AML-193 (cell line): ENCODE measurements around the gene GAS2L3.
"Not testable (repeated sequence)": the region's sequence is repeated elsewhere in the genome, so short reads cannot be mapped to it uniquely, and the experiment has no call there.

Experiments
- DNase-seq, 2 experiments: peaks; one replicate each; lab custom pipeline; 2025; lab: John Stamatoyannopoulos, UW

GAS2L3 gene

DNA sequence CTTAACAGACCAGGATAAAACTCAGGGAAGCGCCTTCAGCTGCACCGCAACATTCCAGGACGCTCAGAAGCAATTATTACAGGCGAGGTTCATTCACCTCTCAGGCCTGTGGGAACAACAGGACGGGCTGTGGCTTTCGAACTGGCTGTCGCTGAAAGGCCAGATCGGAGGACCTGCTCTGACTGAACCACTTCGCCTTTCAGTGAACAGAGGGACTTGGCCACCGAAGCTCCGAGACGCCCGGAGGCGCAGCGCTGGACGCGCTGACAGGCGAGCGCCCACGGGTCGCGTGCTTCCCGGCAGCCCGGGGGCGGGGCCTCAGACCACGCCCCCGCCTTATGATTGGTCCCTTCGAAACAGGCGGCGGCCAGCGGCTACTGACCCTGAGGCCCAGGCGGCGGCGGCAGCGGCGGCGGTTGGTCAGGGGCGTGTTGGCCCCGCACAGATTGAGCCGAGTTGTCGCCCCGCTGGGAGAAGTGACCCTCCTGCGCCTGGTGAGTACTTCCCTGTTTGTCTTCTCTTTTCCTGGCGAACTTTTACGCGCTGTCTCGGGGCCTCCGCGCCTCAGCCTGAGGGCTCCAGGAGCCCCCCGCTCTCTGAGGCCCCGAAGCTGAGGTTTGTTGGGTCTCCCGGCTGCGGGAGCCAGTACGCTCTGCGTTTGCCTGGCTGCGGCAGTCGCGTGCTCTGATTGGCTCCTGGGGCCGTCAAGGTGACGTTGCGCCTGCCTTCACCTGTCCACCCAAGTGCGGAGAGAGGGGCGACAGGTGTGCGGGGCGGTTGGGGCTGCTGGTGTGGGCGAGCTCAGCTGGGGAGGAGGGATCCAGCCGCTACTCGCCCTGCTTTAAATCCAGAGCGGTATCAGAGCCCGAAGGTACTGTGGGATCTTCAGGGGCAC is at the start of gene GAS2L3:
Gene GAS2L3, plus strand, starts transcription at position 393 of the 895 bp plus-strand sequence. CDS start 21,221 bp downstream, outside the sequence.
- no peak for DNase-seq

DNA sequence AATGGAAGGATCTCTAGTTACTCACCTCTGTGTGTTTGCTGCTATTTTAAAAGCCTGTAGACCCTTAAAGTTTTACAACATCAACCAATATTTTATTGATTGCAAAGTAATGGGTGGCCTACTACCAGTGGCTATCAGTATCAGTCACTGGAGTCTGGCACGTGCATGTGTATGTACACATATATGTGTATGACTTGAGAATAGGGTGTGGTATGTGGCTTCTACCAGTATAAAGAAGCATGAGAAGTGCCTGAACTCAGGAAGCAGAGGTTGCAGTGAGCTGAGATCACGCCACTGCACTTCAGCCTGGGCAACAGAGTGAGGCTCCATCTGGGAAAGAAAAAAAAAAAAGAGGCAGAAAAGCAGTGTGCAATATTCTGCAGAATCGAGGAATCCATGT is 45.5 kb upstream of the GAS2L3 start:
- DNase-seq, result no peak

DNA sequence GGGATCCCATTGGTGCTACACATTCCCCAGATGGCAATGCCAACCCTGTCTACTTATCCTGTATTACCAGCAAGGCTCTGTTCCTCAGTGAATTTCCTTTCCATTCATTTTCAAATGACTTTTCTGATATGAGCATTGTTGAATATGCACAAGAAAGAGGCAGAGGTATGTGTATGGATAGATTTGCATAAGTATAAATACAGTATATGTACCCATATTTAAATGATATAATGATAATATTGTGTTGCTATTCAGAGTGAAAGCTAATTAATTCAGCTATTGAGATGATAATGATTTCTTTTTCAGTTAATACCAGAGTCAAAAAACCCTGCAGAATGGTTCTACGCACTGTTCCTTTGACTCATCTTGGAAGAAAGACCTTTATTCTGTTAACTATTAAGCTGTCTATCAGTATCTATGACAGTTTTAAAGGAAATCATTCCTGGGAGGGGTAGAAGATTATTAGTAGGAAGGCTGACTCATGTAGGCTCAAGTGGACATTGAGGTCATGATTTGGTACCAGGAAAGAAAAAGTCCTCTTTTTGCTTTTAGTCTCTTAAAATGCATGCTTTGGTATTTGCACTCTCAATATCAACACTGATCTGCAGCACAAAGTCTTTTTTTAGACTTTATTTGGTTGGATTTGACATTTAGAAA is 44.9 kb upstream of the GAS2L3 start:
- no peak for DNase-seq

DNA sequence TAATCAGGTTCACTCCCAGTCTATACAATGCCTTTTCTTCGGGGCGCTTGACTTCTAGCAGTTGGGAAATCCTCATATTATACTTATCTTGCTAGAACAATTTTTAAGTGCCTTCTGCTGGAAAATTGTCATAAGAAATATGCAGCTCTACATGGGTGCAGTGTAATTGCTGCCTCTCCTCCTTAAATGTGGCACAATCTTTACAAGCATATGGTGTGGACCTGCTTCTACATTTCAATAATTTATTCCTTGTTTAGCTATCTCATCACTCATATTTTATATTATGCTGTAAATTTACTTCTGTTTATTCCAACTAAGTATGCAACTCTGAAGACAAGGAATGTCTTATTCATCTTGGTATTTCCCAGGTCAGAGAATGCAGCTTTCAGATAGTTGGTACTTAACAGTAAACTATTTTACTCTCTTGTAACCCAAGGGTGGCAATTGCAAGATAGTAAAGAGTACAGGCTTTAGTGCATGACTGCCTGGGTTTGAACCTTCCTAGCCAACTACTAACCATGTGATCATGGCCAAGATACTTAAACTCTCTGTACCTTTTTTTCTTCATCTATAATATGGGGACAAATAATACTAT is 43.6 kb upstream of the GAS2L3 start:
- DNase-seq, result no peak

DNA sequence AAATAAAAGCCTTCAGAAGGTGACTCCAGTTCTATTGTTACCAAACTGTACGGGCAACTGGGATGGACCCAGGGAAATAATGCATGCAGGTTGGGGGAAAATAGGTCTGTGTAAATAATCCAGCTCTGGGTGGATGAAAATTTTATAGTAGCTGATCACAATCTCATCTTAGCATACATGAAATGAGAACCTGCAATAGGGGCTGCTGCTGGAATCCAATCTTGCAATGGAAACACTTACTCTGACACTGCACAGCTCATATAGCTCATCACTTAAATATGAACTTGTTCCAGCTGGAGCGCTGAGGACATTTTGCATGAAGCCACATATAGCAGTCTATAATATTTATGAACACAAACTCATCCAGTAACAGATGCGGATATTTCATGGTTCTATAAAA is 40.1 kb upstream of the GAS2L3 start:
- no peak for DNase-seq

DNA sequence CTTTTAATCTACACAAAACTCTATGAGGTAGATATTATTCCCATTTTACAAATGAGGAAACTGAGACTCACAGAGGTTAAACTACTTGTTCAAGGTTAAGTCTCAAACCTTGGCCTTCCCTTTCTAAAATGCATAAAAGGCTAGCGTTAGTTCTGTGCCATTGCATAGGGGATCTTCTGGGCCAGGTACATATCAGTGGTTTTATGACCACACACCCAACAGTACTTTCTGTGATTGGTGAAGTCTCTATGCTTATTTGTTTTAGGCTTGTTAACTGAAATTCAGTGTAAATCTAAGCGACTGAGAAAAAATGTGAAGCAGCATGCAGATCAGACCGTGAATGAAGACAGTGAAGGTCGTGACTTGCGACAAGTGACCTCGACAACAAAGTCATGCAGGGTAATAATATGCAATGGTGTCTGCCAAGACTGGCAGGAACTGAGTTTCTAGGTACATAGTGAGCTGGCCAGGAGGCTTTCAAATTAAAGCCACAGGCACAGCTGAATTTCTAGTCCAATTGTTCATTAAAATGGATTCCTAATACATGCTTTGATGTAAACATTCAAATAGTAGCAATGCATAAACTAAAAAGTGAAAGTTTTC is 38.8 kb upstream of the GAS2L3 start:
- no peak for DNase-seq

DNA sequence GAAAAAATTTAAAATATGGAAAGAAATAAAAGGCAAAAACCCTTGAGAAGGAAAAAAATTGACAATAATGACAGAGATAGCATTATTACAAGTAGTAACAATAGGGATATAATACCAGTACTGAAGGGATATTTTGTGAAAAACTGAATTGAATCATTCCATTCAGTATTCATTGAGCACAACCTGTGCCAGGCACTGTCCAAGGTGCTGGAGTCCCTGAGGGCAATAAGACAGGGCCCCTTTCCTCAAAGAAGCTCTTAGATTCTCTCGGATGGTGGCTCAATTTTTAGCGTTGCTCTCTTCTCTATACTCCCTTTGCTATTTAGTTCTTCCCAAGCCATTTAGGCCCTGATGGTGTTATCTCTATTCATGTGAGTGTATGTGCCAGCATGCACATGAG is 34.3 kb upstream of the GAS2L3 start:
- no peak for DNase-seq

DNA sequence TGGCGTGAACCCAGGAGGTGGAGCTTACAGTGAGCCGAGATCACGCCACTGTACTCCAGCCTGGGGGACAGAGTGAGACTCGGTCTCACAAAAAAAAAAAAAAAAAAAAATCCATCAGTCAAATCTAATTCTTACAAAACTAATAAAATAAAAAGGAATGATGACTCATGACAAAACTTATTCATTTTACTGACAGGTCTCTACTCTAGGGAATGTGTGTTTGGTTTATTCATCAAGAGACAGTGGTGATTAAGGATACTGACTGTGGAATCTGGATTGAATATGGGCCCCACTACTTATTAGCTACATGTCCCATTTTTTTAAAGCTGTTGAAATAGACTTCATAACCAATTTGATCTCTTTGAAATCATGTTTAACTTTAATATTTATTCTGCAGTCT is 29.3 kb upstream of the GAS2L3 start:
- no peak for DNase-seq

DNA sequence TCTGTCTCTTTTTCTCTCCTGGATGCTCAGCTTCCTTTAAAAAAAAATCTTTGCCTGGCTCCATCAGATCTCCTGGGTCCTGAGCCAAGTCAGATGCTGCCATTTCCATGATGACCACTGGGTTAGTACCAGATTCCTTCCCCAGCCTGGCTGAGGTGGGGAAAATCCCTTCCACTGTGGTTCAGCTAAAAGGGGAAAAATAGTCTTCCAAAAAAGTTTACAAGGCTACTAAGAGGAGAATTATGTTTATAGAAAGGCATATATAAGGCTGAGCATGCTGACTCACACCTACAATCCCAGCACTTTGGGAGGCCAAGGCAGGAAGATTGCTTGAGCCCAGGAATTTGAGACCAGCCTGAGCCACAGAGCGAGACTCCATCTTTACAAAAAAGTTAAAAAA is 28.4 kb upstream of the GAS2L3 start:
- no peak for DNase-seq

DNA sequence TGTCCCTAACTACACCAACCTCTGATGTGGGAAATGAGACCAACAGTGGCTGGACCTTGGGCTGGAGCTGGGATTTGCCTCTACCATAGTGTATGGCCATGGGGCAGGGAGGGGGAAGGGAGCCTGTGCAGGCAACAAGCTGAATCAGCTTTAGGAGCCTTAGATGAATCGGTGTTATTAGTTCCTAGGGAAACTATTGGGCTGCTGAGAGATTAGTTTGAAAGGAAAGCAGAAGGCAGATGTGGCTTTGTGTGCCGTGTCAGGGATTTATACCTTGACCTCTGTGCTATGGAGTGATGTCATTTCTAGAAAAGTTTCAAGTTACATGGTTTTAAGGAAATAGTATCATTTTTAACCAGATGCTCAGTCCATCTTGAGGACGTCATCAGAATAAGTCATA is 19.5 kb upstream of the GAS2L3 start:
- DNase-seq, result no peak

DNA sequence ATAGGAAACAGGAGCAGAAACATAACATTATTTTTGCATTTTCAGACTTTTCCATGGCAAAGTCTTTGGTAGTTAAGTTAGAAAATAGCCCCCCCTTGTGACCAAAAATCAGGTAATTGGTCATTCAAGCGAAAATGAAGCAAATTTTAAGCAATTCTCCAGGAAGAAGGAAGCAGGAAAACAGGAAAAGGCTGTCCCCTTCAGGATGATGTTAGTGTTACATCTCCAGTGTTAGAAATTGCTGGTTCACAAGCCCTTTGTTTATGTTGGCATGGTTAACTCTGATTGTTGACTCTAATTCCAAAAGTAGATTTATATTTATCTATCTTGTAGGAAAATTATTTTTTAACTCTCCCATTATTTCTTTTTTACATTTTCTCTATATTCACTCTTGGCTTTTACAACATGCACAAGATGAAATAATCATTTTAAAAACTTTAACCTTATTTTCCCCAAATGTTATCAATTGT is 18.8 kb upstream of the GAS2L3 start:
- DNase-seq, result peak; percentile 38 to 46

DNA sequence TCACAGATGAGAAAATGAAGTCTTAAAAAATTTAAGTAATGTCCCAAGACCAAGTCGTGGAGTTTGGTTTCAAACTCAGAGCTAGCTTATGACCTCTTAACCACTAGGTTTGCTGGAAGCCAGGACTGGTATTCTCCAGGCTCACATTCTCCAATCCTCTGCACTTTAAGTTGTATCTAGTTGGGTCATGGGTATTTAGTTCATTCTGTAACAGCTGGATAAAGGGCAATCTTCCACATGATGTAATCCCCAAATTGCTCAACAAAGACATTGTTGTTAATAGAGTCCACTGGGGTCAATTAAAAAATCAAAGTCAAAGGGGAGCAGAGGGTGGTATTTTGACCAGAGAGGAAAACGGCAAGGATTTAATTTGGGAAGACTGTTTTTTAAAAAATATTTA is 17.8 kb upstream of the GAS2L3 start:
- no peak for DNase-seq

DNA sequence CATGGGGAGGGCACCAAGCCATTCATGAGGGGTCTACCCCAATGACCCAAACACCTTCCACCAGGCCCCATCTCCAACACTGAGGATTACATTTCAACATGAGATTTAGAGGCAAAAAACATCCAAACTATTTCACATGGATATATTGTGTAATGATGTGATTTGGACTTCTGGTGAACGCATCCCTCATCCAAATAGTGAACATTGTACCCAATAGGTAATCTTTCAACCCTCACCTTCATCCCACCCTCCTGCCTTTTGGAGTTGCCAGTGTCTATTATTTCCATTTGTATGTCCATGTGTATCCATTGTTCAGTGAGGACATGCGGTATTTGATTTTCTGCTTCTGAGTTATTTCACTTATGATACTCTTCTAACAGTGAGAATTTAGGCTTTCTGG is 16.1 kb upstream of the GAS2L3 start:
- DNase-seq, result no peak

DNA sequence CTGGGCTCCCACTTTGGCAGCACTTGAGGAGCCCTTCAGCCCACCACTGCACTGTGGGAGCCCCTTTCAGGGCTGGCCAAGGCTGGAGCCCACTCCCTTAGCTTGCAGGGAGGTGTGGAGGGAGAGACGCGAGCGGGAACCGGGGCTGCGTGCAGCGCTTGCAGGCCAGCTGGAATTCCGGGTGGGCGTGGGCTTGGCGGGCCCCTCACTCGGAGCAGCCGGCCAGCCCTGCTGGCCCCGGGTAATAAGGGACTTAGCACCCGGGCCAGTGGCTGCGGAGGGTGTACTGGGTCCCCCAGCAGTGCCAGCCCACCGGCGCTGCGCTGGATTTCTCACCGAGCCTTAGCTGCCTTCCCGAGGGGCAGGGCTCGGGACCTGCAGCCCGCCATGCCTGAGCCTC is 14.2 kb upstream of the GAS2L3 start:
- not testable (repeated sequence) for DNase-seq

DNA sequence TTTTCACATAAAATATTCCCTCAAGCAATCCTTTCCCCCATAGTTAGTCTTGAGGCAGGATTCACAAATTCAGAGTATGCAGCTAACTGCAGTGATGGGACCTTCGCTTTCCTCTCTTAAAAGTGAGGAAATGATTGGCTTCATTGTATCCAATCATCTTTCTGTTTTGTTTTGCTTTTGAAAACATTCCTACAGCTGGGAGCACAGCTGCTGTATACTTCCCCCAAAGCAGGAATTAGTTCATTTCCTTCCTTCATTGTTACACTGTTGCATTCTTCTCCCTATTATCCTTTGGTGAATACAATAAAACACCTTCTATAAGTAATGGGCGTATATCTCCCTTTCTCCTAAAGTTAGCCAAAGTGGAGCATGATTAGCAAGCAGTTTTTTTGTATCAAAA is 9.4 kb upstream of the GAS2L3 start:
- no peak for DNase-seq

DNA sequence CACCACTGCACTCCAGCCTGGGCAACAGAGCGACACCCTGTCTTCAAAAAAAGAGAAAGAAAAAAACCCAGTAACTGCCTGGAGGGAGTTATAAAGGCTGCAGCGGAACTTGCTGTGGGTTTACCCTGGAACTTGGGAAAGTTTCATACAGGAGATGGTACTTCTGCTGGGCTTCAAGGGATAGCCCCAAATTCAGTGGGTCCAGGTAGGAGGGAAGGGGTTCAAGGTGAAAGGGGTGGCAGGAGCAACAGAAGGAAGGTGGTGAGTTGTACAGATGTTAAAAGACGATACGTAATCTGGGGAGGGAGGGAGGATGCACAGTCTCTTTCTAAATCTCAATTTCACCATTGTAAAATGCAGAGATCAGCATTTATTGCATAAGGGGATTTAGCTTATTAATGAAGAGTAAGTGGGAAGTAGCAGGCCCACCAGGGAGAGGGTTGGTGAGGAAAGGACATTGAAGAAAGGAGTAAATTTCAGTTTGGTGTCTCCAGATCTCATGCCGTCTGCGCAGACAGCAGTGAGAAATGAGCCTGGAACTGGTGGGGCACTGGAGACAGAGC is 8.5 kb upstream of the GAS2L3 start:
- DNase-seq, result no peak

DNA sequence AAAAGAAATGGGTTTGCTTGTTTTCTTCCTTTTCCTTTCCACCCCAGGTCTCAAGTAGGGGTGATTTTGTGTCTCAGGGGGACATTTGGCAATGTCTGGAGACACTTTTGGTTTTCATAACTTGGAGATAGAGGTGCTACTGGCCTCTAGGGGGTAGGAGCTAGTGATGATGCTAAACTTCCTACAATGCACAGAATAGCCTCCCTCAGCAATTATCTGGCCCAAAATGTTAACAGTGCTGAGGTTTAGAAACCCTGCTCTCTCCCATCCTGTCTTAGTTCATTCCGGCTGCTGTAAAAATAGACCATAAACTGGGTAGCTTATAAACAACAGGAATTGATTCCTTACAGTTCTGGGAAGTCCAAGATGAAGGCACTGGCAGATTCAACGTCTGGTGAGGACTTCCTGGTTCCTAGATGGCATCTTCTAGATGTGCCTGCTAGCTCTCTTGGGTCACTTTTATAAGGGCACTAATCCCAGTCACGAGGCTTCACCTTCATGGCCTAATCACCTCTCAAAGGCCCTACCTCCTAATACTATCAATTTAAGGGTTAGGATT is 7.4 kb upstream of the GAS2L3 start:
- no peak for DNase-seq

DNA sequence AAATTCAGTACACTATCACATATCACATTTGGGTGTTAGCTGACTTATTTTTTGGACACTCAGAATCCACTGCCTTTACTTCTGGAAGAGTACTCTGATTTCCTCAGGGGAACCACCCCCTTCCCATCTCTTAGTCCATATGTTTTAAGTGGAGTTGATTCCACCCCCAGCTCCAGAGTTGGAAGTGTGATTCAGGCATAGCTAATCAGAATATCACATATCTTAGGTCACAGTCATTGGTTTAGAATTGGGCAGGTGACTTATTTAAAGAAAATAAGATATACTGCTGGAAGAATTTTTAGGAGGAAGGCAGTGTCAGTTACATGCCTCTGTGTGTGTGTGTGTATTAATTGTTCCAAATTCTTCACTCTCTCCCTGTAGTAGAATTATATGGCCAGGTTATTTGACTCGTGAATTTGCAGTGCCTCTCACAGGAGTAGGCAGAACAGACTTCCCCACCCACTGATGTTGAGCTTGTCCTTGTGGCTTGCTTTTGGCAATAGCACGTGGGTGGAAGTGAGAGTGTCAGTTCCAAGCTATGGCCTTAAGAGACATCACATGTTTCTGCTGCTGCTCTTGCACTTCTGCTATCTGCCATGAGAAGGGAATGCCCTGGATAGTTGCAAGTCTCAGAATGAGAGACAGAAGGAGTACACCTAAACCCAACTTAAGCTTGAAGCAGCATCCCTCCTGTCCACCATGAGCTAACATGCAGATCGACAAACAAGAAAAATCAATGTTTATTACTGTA is 6.4 kb upstream of the GAS2L3 start:
- no peak for DNase-seq

DNA sequence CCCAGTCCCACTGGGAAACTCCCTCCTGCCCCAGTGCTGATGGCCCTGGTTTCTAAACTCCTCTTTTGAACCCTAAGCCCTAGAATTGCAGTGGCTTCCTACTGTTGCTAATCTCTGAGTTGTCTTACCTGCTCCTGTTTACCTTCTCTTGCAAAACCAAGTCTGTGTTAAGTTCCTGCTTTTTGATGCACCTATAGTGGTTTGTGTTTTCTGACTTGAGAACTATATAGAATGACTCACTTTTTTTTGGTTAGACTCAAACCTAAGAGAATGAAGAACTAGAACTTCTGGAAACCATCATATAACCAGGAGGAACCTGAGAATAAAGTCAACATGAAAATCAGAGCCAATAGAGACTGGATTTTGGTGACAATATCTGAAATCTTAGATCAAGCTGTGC is 5.5 kb upstream of the GAS2L3 start:
- DNase-seq, result no peak

DNA sequence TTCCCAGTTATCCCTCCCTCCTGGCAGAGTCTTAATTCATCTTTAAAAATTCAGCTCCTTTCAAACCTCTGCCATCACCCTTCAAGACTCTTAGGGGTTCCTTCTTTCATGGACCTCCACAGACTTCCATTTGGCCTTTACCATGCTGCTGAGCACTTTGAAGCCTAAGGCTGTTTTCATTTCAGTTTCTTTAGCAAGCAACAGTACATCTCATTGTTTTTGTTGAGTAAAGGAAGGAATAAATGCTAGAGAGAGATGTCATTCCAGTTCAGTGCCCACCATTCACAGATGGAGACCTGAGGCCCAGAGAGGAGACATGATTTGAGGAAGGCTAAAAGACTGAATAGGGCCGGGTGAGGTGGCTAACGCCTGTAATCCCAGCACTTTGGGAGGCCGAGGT is 1.3 kb upstream of the GAS2L3 start:
- DNase-seq, result no peak
